Measurements from ENCODE around the gene USP53.

DNA sequence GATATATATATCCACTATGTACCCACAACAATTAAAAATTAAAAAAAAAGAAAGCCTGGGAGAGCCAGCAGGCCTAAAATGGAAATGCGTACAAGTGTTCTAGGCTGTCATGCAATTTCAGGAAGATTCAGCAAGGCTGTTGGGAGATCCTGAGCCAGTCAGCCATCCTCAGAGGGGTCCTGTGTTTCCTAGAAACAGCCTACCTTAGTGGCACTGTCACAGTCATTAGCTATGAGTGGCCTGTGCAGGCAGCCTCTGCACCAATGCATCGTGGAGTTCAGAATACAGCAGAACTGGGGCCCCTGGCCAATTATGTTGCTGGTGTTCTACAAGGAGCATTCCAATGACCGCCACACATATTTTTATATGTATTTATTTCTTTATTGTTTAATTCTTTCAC is 21.0 kb upstream of the USP53 start:
- TF ChIP-seq, protein P1, sequence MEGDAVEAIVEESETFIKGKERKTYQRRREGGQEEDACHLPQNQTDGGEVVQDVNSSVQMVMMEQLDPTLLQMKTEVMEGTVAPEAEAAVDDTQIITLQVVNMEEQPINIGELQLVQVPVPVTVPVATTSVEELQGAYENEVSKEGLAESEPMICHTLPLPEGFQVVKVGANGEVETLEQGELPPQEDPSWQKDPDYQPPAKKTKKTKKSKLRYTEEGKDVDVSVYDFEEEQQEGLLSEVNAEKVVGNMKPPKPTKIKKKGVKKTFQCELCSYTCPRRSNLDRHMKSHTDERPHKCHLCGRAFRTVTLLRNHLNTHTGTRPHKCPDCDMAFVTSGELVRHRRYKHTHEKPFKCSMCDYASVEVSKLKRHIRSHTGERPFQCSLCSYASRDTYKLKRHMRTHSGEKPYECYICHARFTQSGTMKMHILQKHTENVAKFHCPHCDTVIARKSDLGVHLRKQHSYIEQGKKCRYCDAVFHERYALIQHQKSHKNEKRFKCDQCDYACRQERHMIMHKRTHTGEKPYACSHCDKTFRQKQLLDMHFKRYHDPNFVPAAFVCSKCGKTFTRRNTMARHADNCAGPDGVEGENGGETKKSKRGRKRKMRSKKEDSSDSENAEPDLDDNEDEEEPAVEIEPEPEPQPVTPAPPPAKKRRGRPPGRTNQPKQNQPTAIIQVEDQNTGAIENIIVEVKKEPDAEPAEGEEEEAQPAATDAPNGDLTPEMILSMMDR (IDR thresholded peaks at IDR 0.05) = no peak
- TF ChIP-seq POLR2A (IDR thresholded peaks at IDR 0.05) = no peak
- TF ChIP-seq EP300 (IDR thresholded peaks at IDR 0.05) = no peak
- TF ChIP-seq POLR2AphosphoS5 (IDR thresholded peaks at IDR 0.05) = no peak

Data from gastroesophageal sphincter (tissue), 3 donors.